Kidney (tissue), 14 donors: ENCODE data around the gene MSS51. TPM values are rescaled to one million over a fixed set of nuclear protein-coding genes. Genes with fewer than 3 reads are reported as not detected.

ENCODE experiments used
- DNase-seq, 5 donors: peaks; one replicate each; pipeline ENCODE4 v3.0.0-alpha.2; 2013 to 2020
- FAIRE-seq: peaks from 2 replicates; lab custom pipeline; 2012; peaks lifted over from hg19 to GRCh38; lab: Jason Lieb, UNC
- H3K27ac ChIP-seq, 2 donors: one replicate each; pipeline ENCODE4 v1.7.0; 2013; ENCODE audit warnings: low read depth in 2 of 2, low read length in 2 of 2, inconsistent platforms in 1 of 2
- H3K27me3 ChIP-seq: one replicate; pipeline ENCODE4 v1.7.1; 2013; ENCODE audit warnings: low read length, inconsistent platforms; ENCODE audit not compliant: control insufficient read depth, insufficient read depth
- H3K36me3 ChIP-seq, 3 donors: one replicate each; pipeline versions ENCODE4 v1.7.0 to v1.7.1; 2013; ENCODE audit warnings: low read length in 3 of 3, control low read depth in 1 of 3, inconsistent platforms in 1 of 3; ENCODE audit not compliant: insufficient read depth in 3 of 3, control insufficient read depth in 2 of 3
- H3K4me1 ChIP-seq, 3 donors: one replicate each; pipeline versions ENCODE4 v1.7.0 to v1.7.1; 2013; ENCODE audit warnings: low read length in 3 of 3, inconsistent platforms in 1 of 3, low read depth in 1 of 3; ENCODE audit not compliant: control insufficient read depth in 2 of 3, insufficient read depth in 2 of 3
- H3K4me3 ChIP-seq, 3 donors: one replicate each; pipeline versions ENCODE4 v1.7.0 to v1.8.1; 2013; ENCODE audit warnings: low read length in 3 of 3, control low read depth in 1 of 3, inconsistent platforms in 1 of 3
- H3K9ac ChIP-seq, 3 donors: one replicate each; pipeline versions ENCODE4 v1.7.0 to v1.7.1; 2013; ENCODE audit warnings: low read length in 3 of 3, control low read depth in 1 of 3, inconsistent platforms in 1 of 3
- H3K9me3 ChIP-seq, 3 donors: one replicate each; pipeline versions ENCODE4 v1.7.0 to v1.7.1; 2013; ENCODE audit warnings: low read length in 3 of 3, control low read depth in 1 of 3, inconsistent platforms in 1 of 3; ENCODE audit not compliant: control insufficient read depth in 2 of 3, insufficient read depth in 1 of 3
- CTCF ChIP-seq: IDR thresholded peaks from 3 replicates; pipeline ENCODE4 v1.5.1; 2012; ENCODE audit warnings: mild to moderate bottlenecking, moderate library complexity, borderline replicate concordance; ENCODE audit not compliant: insufficient read depth; ENCODE audit errors: extremely low read depth
- intact Hi-C: fragments of 100-400 bp; cut with DNase I; formaldehyde crosslinking; loops from one replicate; pipeline ENCODE4 v1.11.1; 2022
- polyA plus RNA-seq: library from polyadenylated mRNA; stranded (reverse); fragments of 350-450 nt; fragmentation: Illumina TruSeq; extraction: RNeasy Lipid Tissue Mini Kit (QIAGEN cat#74804); gene quantifications from one replicate; pipeline ENCODE4 v1.2.3, GENCODE V29; 2014; ENCODE audit warnings: low read depth, low replicate concordance; ENCODE audit not compliant: insufficient read depth
- total RNA-seq: library from RNA; stranded (reverse); fragmentation: NEBNext Ultra II Directional; extraction: Animal tissue kit (Norgen Biotek cat#: 25700); gene quantifications from one replicate; pipeline ENCODE4 v1.2.1, GENCODE V29; 2021
- donor health status: control.
- donor health status: control.
- donor health status: control.
- donor health status: control.
- donor health status: control.
- donor health status: DM: yes; HTN: yes; CAD: no.
- donor health status: Normal renal cell carcinoma (clear cell type).

Gene MSS51
- total and polyA plus RNA-seq, 2 donors from 2014 or later = 0.95 to 2.4 TPM

GRCh38 chr10:73456187-73456890, 23.0 kb upstream of the MSS51 start:
- intact Hi-C loops = no loop called here
- no peaks in the 10 kb centered on the region for H3K9me3 ChIP-seq
- H3K27ac ChIP-seq = no peak overlapping the region
- H3K27me3 ChIP-seq = no peaks in the 10 kb centered on the region
- DNase-seq (no peak), FAIRE-seq (no peak)
- peaks cover 0 to 3% (median 0%) of the 10 kb centered on the region in 3 donors for H3K36me3 ChIP-seq
- no peak overlapping the region for H3K9ac ChIP-seq
- TF ChIP-seq CTCF = no peak
- no peak overlapping the region for H3K4me3 ChIP-seq
- no peaks in the 10 kb centered on the region for H3K4me1 ChIP-seq

- H3K4me1 ChIP-seq = no peaks in the 10 kb centered on the region
- H3K27me3 ChIP-seq = no peaks in the 10 kb centered on the region
- no peak overlapping the region for H3K27ac ChIP-seq
- FAIRE-seq = no peak
- peaks cover 0 to 3% (median under 1%) of the 10 kb centered on the region in 3 donors for H3K36me3 ChIP-seq
- H3K9ac ChIP-seq = no peak overlapping the region
- no peak for TF ChIP-seq CTCF
- intact Hi-C loops = no loop called here
- no peaks in the 10 kb centered on the region for H3K9me3 ChIP-seq
- DNase-seq = no peak
- H3K4me3 ChIP-seq = no peak overlapping the region
Observed at GRCh38 chr10:73449113-73449512, 15.8 kb upstream of the MSS51 start.

- Histone ChIP-seq H3K9me3 (no peaks in the 10 kb centered on the region), H3K27ac (no peak overlapping the region), H3K4me3 (no peak overlapping the region), H3K4me1 (no peaks in the 10 kb centered on the region), H3K27me3 (no peaks in the 10 kb centered on the region), H3K9ac (no peak overlapping the region), H3K36me3 (peaks cover 0 to 5% (median 3%) of the 10 kb centered on the region in 3 donors)
- FAIRE-seq = no peak
- TF ChIP-seq CTCF = no peak
- no peak for DNase-seq
- intact Hi-C loops = no loop called here
Observed at GRCh38 chr10:73448384-73448783, 15.0 kb upstream of the MSS51 start.
